Astrocyte of the cerebellum (primary cell): ENCODE results near the gene KDM4D.

Source experiments
- DNase-seq: peaks from one replicate; pipeline ENCODE4 v3.0.0-alpha.2; 2011; ENCODE audit warnings: low read depth
- H3K4me3 ChIP-seq: 2 replicates; pipeline ENCODE4 v1.5.1; 2011; ENCODE audit warnings: mild to moderate bottlenecking, low read depth, low read length, moderate library complexity
- CTCF ChIP-seq: IDR thresholded peaks from 2 replicates; pipeline ENCODE4 v1.5.1; 2012; ENCODE audit warnings: low read length, low read depth, moderate library complexity, mild to moderate bottlenecking; ENCODE audit errors: missing control alignments
- in situ Hi-C: cut with HindIII; loops from 2 replicates; pipeline ENCODE4 v1.10.0; 2017; ENCODE audit warnings: low sequenced_read_pairs

Gene KDM4D

GRCh38 chr11:95042239-95042638 is 68.7 kb downstream of the KDM4D start:
- H3K4me3 ChIP-seq, result no peak overlapping the region
- in situ Hi-C loops, result no loop called here
- no peak for DNase-seq
- no peak for TF ChIP-seq CTCF

- DNase-seq, result no peak
- no peak overlapping the region for H3K4me3 ChIP-seq
- in situ Hi-C loops, result no loop called here
- TF ChIP-seq CTCF, result no peak
Observed at GRCh38 chr11:95042906-95043305, 69.4 kb downstream of the KDM4D start.

GRCh38 chr11:95044010-95044409 is 70.5 kb downstream of the KDM4D start:
- H3K4me3 ChIP-seq, result no peak overlapping the region
- no peak for TF ChIP-seq CTCF
- no peak for DNase-seq
- in situ Hi-C loops, result no loop called here

GRCh38 chr11:95045812-95046211 is 72.3 kb downstream of the KDM4D start:
- no peak for DNase-seq

More at GRCh38 chr11:95045812-95046211, 72.3 kb downstream of the KDM4D start:
- no peak for TF ChIP-seq CTCF
- in situ Hi-C loops, result no loop called here
- no peak overlapping the region for H3K4me3 ChIP-seq
